ENCODE results near the gene SDK2.

DNA sequence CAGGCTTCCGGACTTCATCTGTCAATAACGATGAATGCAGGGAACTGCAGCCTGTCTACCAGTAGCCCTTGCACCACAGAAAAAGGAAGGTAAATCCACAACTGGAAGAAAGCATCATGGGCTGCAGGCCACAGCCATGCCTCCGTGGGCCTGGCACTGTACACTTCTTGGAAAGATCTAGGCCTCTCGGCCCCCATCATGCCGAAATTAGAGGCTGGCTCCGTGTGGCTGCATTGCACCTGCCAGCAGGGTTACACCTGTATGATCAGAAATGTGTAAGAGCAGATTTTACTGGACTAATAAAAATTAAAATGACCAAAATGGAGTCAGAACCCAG, 52.2 kb downstream of the SDK2 start:
- TF ChIP-seq, protein P1, sequence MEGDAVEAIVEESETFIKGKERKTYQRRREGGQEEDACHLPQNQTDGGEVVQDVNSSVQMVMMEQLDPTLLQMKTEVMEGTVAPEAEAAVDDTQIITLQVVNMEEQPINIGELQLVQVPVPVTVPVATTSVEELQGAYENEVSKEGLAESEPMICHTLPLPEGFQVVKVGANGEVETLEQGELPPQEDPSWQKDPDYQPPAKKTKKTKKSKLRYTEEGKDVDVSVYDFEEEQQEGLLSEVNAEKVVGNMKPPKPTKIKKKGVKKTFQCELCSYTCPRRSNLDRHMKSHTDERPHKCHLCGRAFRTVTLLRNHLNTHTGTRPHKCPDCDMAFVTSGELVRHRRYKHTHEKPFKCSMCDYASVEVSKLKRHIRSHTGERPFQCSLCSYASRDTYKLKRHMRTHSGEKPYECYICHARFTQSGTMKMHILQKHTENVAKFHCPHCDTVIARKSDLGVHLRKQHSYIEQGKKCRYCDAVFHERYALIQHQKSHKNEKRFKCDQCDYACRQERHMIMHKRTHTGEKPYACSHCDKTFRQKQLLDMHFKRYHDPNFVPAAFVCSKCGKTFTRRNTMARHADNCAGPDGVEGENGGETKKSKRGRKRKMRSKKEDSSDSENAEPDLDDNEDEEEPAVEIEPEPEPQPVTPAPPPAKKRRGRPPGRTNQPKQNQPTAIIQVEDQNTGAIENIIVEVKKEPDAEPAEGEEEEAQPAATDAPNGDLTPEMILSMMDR (IDR thresholded peaks at IDR 0.05; ENCODE audit: poor library complexity), result no peak
- no peak for TF ChIP-seq EZH2phosphoT487 (IDR thresholded peaks at IDR 0.05; ENCODE audit: low read depth, severe bottlenecking, unreplicated experiment)

Measured in hepatocyte (in vitro differentiated cells).